Right lobe of liver (tissue), 6 donors: ENCODE data around the gene PSMB7. TPM values are rescaled to one million over a fixed set of nuclear protein-coding genes. Genes with fewer than 3 reads are reported as not detected.
A peak's percentile ranks its signal among the peaks of the same experiment; 100 is the strongest.

Experiments
- ATAC-seq, 4 donors: fragments of 200-7000 bp; cut with Tn5 transposase; one replicate each; pipeline ENCODE4 v1.9.1; 2020; ENCODE audit warnings: mild to moderate bottlenecking in 4 of 4, moderate library complexity in 4 of 4
- DNase-seq, 3 donors: peaks; one replicate each; pipeline ENCODE4 v3.0.0-alpha.2; 2020
- H3K27ac ChIP-seq, 3 donors: fragments of 200-600 bp; one replicate each; pipeline ENCODE4 v1.8.0; 2022
- H3K27me3 ChIP-seq, 2 donors: fragments of 200-600 bp; one replicate each; pipeline ENCODE4 v1.8.0; 2022
- H3K36me3 ChIP-seq, 4 donors: fragments of 200-600 bp; sonication (generic) in 1 of 4; one replicate each; pipeline versions ENCODE4 v1.5.1 to v1.8.0; 2017 to 2022; ENCODE audit warnings: control low read depth in 1 of 4
- H3K4me1 ChIP-seq, 4 donors: fragments of 200-600 bp; sonication (generic) in 1 of 4; one replicate each; pipeline versions ENCODE4 v1.5.1 to v1.8.0; 2017 to 2022; ENCODE audit warnings: control low read depth in 1 of 4
- H3K4me3 ChIP-seq, 3 donors: fragments of 200-600 bp; one replicate each; pipeline ENCODE4 v1.8.0; 2022
- H3K9me3 ChIP-seq, 4 donors: fragments of 200-600 bp; sonication (generic) in 1 of 4; one replicate each; pipeline versions ENCODE4 v1.5.1 to v1.8.0; 2017 to 2022; ENCODE audit warnings: control low read depth in 1 of 4
- POLR2A ChIP-seq: fragments of 450-650 bp; IDR thresholded peaks from one replicate; pipeline ENCODE4 v1.6.1; 2017; ENCODE audit warnings: antibody characterized with exemption, mild to moderate bottlenecking
- WGBS: methylation state at CpG from one replicate; pipeline ENCODE4 v1.1.6; 2018; ENCODE audit warnings: low coverage, low lambda C conversion rate; ENCODE audit not compliant: insufficient coverage; ENCODE audit errors: missing lambda C conversion rate; 5-methylcytosine and 5-hydroxymethylcytosine counted together
- intact Hi-C, 2 donors: fragments of 100-400 bp; cut with DNase I; formaldehyde crosslinking; loops; one replicate each; pipeline versions ENCODE4 v1.11.2 to v1.14.1; 2022
- total RNA-seq, 6 experiments: library from RNA; depleted of rRNA in 2 of 6; stranded (reverse); fragments of >200 nt in 2 of 6; fragmentation: NEBNext Ultra II Directional in 3 of 6; extraction: Animal tissue kit (Norgen Biotek cat#: 25700) in 3 of 6; gene quantifications; one replicate each; pipeline versions ENCODE4 v1.1.0 to v1.2.4, GENCODE V29; 2016 to 2023
- TF ChIP-seq, protein P1 (sequence below), 4 donors: fragments of 200-600 bp in 3 of 4; fragments of 450-650 bp in 1 of 4; IDR thresholded peaks; one replicate each; pipeline versions ENCODE4 v1.5.1 to v1.8.0; 2016 to 2022; ENCODE audit warnings: antibody characterized with exemption in 4 of 4, mild to moderate bottlenecking in 2 of 4
- donor health status: DM: no; HTN: yes; CAD: no.
- donor health status: DM: no; HTN: no; CAD: no.
- donor health status: DM: no; HTN: no; CAD: no.
- donor health status: DM: no; HTN: yes; CAD: no.
- donor health status: DM: no; HTN: yes; CAD: no.

PSMB7 gene
- total RNA-seq, 6 experiments from 2014 or later = 76.4 to 196 (median 96.8) TPM

DNA sequence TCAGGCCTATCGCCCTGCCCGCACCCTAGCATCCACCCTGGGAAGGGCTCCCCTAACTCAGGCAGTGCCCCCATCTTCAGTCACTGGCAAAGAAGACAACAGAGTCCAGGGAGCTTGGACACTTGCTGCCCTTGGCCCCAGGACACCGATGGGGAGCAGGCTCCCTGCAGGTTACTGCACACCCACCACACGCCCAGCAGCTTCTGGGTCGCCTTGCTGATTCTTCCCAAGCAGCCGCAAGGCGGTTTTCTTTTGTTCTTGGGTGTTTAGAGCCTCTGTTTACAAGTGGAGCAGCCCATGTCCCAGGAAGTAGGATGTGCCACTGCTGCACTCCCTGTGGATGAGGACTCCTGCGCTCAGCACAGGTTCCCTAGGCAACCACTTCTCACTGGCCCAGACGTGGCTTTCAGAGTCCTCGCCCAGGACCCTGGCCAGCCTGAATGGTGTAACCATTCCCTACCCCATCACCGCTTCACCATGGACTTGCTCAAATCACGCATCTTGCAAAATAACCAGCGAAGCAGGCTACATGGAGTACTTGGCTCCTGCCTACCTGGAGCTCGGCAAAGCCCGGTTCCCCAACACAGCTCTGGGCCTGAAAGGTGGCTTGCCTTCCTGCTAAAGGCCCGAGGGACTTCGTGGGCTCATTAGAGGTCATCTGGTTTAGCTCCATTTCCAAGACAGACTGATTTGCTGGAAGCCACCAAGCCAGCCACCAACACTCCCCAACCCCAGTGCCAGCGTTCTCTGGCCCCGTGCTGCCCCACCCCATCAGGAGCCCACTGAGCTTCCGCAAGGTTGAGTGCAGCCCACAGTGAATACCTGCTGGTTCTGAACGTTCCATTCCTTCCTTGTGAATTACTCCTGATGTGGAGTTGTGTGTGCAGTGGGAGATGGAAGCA is 60.0 kb downstream of the PSMB7 start:
- H3K4me1 ChIP-seq = peaks cover 0 to 18% (median 7%) of the 10 kb centered on the region in 4 donors
- no peak overlapping the region for H3K4me3 ChIP-seq
- H3K9me3 ChIP-seq = no peaks in the 10 kb centered on the region
- ATAC-seq = peak in 2 of 4 donors; percentile 1 to 6
- peaks cover 0 to 54% (median 28%) of the 10 kb centered on the region in 4 donors for H3K36me3 ChIP-seq
- intact Hi-C loops = no loop called here
- H3K27ac ChIP-seq = no peak overlapping the region
- no peaks in the 10 kb centered on the region for H3K27me3 ChIP-seq
- 91% methylated on average over 11 of the region's 21 CpGs for WGBS
- TF ChIP-seq, protein P1, sequence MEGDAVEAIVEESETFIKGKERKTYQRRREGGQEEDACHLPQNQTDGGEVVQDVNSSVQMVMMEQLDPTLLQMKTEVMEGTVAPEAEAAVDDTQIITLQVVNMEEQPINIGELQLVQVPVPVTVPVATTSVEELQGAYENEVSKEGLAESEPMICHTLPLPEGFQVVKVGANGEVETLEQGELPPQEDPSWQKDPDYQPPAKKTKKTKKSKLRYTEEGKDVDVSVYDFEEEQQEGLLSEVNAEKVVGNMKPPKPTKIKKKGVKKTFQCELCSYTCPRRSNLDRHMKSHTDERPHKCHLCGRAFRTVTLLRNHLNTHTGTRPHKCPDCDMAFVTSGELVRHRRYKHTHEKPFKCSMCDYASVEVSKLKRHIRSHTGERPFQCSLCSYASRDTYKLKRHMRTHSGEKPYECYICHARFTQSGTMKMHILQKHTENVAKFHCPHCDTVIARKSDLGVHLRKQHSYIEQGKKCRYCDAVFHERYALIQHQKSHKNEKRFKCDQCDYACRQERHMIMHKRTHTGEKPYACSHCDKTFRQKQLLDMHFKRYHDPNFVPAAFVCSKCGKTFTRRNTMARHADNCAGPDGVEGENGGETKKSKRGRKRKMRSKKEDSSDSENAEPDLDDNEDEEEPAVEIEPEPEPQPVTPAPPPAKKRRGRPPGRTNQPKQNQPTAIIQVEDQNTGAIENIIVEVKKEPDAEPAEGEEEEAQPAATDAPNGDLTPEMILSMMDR (IDR thresholded peaks at IDR 0.05) = no peak
- TF ChIP-seq POLR2A = no peak
- no peak for DNase-seq

DNA sequence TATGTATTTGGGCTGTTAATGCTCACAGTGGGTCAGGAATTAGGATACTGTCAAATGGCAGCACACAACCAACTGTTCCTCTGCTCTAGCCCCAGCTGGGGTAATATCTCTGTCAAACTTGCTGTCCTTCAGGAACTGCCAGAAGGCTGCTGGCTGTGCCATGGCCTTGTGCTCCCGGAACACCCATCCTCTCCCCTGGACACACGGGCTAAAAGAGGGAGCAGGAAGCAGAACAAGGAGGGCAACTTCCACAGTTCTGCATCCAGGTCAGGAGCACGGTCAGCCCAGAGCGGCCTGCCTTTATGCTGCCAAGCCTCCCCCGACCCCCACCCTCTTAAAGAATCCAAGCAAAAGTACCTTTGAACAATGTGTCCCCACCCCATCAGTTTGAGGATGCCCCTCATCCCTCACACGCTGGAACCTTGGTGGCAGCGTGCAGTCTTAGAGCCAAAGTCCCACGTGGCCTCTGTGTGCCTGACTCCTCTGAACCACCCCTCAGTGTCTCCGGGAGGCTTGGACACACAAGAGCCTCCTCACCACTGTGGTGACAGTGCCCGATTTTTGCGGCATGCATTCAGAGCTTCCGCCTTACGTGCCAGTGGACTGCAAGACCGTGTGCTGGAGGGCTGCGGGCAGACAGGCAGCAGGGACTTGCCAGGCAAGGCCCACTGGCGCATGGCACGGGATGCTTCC is 60.8 kb downstream of the PSMB7 start:
- no peaks in the 10 kb centered on the region for H3K27me3 ChIP-seq
- H3K4me3 ChIP-seq = no peak overlapping the region
- 88% methylated on average over 7 of the region's 17 CpGs for WGBS
- peaks cover 0 to 59% (median 32%) of the 10 kb centered on the region in 4 donors for H3K36me3 ChIP-seq
- no peaks in the 10 kb centered on the region for H3K9me3 ChIP-seq
- intact Hi-C loops = no loop called here
- ATAC-seq (peak in 2 of 4 donors; percentile 1 to 3), DNase-seq (no peak)
- TF ChIP-seq, protein P1 (IDR thresholded peaks at IDR 0.05) = no peak
- no peak for TF ChIP-seq POLR2A
- no peak overlapping the region for H3K27ac ChIP-seq
- H3K4me1 ChIP-seq = peaks cover 0 to 10% (median 6%) of the 10 kb centered on the region in 4 donors

DNA sequence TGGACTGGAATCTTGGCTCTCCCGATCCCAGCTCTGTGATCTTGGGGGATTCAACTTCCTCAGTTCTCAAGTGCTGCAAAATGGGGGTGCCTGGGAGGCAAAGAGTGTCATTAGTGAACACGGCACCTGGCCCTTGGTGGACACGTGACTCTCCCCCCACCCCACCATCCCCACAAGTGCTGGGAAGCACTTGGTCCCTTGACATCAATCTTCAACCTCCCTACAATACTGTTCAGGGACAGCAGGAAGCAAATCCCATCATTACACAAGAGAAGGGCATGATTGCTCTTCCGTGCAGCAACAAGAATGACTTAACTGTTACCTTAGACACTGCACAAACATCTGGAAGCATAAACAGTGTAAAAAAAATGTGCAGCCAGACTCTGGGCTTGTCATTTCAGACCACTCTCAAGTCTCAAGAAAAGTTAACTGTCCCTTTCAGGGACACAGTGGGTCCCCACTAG is 61.4 kb downstream of the PSMB7 start:
- no peak for ATAC-seq
- H3K9me3 ChIP-seq = no peaks in the 10 kb centered on the region
- TF ChIP-seq, protein P1 (IDR thresholded peaks at IDR 0.05) = no peak
- TF ChIP-seq POLR2A = no peak
- peak in 1 of 3 donors; percentile 36 for DNase-seq
- intact Hi-C loops = no loop called here
- WGBS = 94% methylated on average over 3 of the region's 4 CpGs
- H3K27ac ChIP-seq = no peak overlapping the region
- no peaks in the 10 kb centered on the region for H3K27me3 ChIP-seq
- H3K4me1 ChIP-seq = peaks cover 0 to 9% (median 3%) of the 10 kb centered on the region in 4 donors
- H3K4me3 ChIP-seq = no peak overlapping the region
- H3K36me3 ChIP-seq = peaks cover 0 to 66% (median 33%) of the 10 kb centered on the region in 4 donors

DNA sequence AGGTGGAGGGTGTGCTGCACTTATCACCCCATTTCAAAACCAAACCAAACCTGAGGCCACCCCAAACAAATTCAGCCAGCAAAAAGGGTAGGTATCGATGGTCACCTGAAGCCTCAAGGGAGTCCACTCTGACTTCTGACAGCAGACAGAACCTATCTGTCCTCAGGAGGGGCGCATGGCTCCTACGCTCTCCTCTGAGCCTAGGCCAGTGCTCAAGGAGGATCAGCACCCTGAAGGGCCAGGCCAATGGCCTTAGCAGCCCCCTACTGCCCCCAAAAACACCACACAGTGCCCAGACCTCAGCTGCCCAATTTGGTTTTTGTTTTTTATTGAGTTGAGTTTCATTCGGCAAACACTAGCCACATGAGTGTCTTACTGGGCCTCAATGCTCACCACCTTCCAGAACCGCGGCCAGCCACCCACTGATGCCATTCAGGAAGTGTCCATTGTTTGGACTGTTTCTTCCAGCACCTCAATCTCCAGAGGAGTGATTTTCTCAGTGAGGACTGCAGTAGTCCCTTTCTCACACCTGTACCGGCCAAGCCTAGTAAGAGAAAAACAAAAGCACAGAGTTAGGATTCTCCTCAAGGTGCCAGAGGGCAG is 62.0 kb downstream of the PSMB7 start:
- TF ChIP-seq POLR2A = no peak
- TF ChIP-seq, protein P1 (IDR thresholded peaks at IDR 0.05) = no peak
- WGBS = 73% methylated on average over 2 of the region's 7 CpGs
- DNase-seq = no peak
- Histone ChIP-seq H3K27me3 (no peaks in the 10 kb centered on the region), H3K27ac (no peak overlapping the region), H3K4me1 (peaks cover 0 to 9% (median 2%) of the 10 kb centered on the region in 4 donors), H3K4me3 (no peak overlapping the region), H3K9me3 (no peaks in the 10 kb centered on the region), H3K36me3 (peaks cover 0 to 72% (median 36%) of the 10 kb centered on the region in 4 donors)
- no peak for ATAC-seq
- intact Hi-C loops = no loop called here
